Brain microvascular endothelial cell (primary cell): ENCODE measurements around the gene TFF3.
A peak's percentile ranks its signal among the peaks of the same experiment; 100 is the strongest.

ENCODE experiments used
- DNase-seq: peaks from one replicate; pipeline ENCODE4 v3.0.0-alpha.2; 2020
- H3K27ac ChIP-seq: fragments of 250-450 bp; sonication (Bioruptor Pico); 2 replicates; pipeline ENCODE4 v1.5.1; 2020; ENCODE audit warnings: mild to moderate bottlenecking, moderate library complexity
- H3K27me3 ChIP-seq: fragments of 250-450 bp; sonication (Bioruptor Pico); replicated peaks from 2 replicates; pipeline ENCODE4 v1.5.1; 2020; ENCODE audit warnings: mild to moderate bottlenecking
- H3K36me3 ChIP-seq: fragments of 250-450 bp; sonication (Bioruptor Pico); replicated peaks from 2 replicates; pipeline ENCODE4 v1.5.1; 2020; ENCODE audit warnings: mild to moderate bottlenecking
- H3K4me3 ChIP-seq: 2 replicates; pipeline ENCODE4 v1.5.1; 2011; ENCODE audit warnings: low read depth, mild to moderate bottlenecking, control low read depth, low read length, moderate library complexity
- in situ Hi-C: cut with HindIII; loops from 2 replicates; pipeline ENCODE4 v1.10.0; 2017; ENCODE audit warnings: low sequenced_read_pairs, low pct_ligation_motif_present
- TF ChIP-seq, protein P1 (sequence below): IDR thresholded peaks from 2 replicates; pipeline ENCODE4 v1.5.1; 2011; ENCODE audit warnings: low read depth, mild to moderate bottlenecking, moderate library complexity, low read length, control low read depth, inconsistent platforms; ENCODE audit errors: missing control alignments

Gene TFF3

GRCh38 chr21:42262831-42263231 lies 52.4 kb downstream of the TFF3 start:
- DNase-seq = no peak
- peaks cover 1% of the 10 kb centered on the region for H3K27me3 ChIP-seq

DNA sequence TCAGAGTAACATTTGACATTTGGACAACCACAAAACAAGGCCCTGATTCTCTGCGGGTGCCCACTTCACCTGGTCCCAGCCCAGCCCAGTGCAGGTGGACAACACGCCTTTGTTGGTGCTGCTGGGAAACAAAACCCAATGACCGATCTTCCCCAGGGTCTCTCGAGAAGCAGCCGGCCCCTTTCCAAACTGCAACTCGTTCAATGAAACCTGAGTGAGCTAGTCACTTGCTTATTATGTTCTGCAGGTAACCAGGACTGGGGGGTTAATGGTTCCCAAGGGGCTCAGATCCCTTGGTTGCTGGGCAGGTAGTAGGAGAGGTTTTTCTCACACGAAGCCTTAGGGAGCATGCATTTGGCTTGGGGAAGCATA lies 53.4 kb downstream of the TFF3 start:
- H3K4me3 ChIP-seq = no peak overlapping the region
- no peak for DNase-seq
- peaks cover 1% of the 10 kb centered on the region for H3K27me3 ChIP-seq
- in situ Hi-C loops = no loop called here
- TF ChIP-seq, protein P1, sequence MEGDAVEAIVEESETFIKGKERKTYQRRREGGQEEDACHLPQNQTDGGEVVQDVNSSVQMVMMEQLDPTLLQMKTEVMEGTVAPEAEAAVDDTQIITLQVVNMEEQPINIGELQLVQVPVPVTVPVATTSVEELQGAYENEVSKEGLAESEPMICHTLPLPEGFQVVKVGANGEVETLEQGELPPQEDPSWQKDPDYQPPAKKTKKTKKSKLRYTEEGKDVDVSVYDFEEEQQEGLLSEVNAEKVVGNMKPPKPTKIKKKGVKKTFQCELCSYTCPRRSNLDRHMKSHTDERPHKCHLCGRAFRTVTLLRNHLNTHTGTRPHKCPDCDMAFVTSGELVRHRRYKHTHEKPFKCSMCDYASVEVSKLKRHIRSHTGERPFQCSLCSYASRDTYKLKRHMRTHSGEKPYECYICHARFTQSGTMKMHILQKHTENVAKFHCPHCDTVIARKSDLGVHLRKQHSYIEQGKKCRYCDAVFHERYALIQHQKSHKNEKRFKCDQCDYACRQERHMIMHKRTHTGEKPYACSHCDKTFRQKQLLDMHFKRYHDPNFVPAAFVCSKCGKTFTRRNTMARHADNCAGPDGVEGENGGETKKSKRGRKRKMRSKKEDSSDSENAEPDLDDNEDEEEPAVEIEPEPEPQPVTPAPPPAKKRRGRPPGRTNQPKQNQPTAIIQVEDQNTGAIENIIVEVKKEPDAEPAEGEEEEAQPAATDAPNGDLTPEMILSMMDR = no peak
- H3K36me3 ChIP-seq = no peaks in the 10 kb centered on the region
- peak overlapping the region; percentile 45 for H3K27ac ChIP-seq

More at GRCh38 chr21:42262831-42263231, 52.4 kb downstream of the TFF3 start:
- in situ Hi-C loops = no loop called here
- H3K36me3 ChIP-seq = no peaks in the 10 kb centered on the region
- H3K4me3 ChIP-seq = no peak overlapping the region
- no peak overlapping the region for H3K27ac ChIP-seq
- TF ChIP-seq, protein P1 = no peak
